ENCODE data around the gene TTC8.

DNA sequence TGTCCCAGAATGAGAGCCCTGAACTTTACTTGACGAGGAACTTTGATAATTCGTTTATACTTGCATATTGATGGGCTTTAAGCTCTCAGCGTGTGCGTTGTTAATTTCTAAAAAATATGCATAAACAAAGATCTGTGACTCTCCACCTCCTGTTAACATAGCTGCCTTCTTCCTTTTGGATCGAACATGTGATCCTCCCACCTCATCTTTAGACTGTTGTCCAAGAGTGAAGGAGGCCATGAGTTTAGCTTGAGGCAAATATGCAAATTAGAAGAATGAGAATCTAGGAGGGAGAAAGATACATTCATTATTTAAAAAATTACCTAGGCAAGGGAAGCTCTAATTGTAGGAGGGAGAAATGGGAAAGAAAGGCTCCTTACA is 617 bp downstream of the TTC8 start:
- TF ChIP-seq, protein P1, sequence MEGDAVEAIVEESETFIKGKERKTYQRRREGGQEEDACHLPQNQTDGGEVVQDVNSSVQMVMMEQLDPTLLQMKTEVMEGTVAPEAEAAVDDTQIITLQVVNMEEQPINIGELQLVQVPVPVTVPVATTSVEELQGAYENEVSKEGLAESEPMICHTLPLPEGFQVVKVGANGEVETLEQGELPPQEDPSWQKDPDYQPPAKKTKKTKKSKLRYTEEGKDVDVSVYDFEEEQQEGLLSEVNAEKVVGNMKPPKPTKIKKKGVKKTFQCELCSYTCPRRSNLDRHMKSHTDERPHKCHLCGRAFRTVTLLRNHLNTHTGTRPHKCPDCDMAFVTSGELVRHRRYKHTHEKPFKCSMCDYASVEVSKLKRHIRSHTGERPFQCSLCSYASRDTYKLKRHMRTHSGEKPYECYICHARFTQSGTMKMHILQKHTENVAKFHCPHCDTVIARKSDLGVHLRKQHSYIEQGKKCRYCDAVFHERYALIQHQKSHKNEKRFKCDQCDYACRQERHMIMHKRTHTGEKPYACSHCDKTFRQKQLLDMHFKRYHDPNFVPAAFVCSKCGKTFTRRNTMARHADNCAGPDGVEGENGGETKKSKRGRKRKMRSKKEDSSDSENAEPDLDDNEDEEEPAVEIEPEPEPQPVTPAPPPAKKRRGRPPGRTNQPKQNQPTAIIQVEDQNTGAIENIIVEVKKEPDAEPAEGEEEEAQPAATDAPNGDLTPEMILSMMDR (IDR thresholded peaks at IDR 0.05) = no peak
- TF ChIP-seq POLR2AphosphoS5 (IDR thresholded peaks at IDR 0.05; ENCODE audit: low read depth, low read length) = no peak
